ENCODE data around the gene CASTOR1. TPM values are rescaled to one million over a fixed set of nuclear protein-coding genes. Genes with fewer than 3 reads are reported as not detected.

Gene CASTOR1
- total and polyA plus RNA-seq, 12 donors: 2.8 to 14.7 (median 6.2) TPM

- Histone ChIP-seq H3K4me1 (peaks cover 0 to 51% (median 14%) of the 10 kb centered on the region in 9 donors), H3K27me3 (no peaks in the 10 kb centered on the region), H3K27ac (no peak overlapping the region), H3K4me3 (no peak overlapping the region), H3K9me3 (no peaks in the 10 kb centered on the region), H3K36me3 (peaks cover 0 to 32% (median 15%) of the 10 kb centered on the region in 9 donors)
- intact Hi-C loops (cut with DNase I): loop anchor here in 1 of 10 donors (10.0 kb wide), 1 partner anchor 71 kb away; the partner anchor contains the start of genes CCDC157 and SF3A1
- WGBS, 2 donors: 87 to 90% methylated on average over 9 of the region's 9 CpGs
- DNase-seq (no peak), ATAC-seq (no peak)
- no peak for TF ChIP-seq CTCF (IDR thresholded peaks at IDR 0.05)
Observed at GRCh38 chr22:30284172-30284571, 5.1 kb downstream of the CASTOR1 start.

- no peaks in the 10 kb centered on the region for H3K9me3 ChIP-seq
- peak overlapping the region in 1 of 10 donors; percentile 31 for H3K27ac ChIP-seq
- no peak for TF ChIP-seq CTCF (IDR thresholded peaks at IDR 0.05)
- peaks cover 0 to 32% (median 15%) of the 10 kb centered on the region in 9 donors for H3K36me3 ChIP-seq
- no peak overlapping the region for H3K4me3 ChIP-seq
- 92% methylated on average over 4 of the region's 4 CpGs for WGBS, 2 donors
- intact Hi-C loops (cut with DNase I): loop anchor here in 1 of 10 donors (10.0 kb wide), 1 partner anchor 71 kb away; the partner anchor contains the start of genes CCDC157 and SF3A1
- peaks cover 0 to 52% (median 8%) of the 10 kb centered on the region in 9 donors for H3K4me1 ChIP-seq
- DNase-seq: no peak
- no peaks in the 10 kb centered on the region for H3K27me3 ChIP-seq
- ATAC-seq: no peak
Observed at GRCh38 chr22:30283342-30283741, 6.0 kb downstream of the CASTOR1 start.

- TF ChIP-seq CTCF (IDR thresholded peaks at IDR 0.05): no peak
- peaks cover 0 to 52% (median 7%) of the 10 kb centered on the region in 9 donors for H3K4me1 ChIP-seq
- no peak overlapping the region for H3K4me3 ChIP-seq
- WGBS, 2 donors: 75 to 77% methylated on average over 7 of the region's 7 CpGs
- no peaks in the 10 kb centered on the region for H3K9me3 ChIP-seq
- peaks cover 0 to 32% (median 15%) of the 10 kb centered on the region in 9 donors for H3K36me3 ChIP-seq
- peak overlapping the region in 1 of 10 donors; percentile 31 for H3K27ac ChIP-seq
- H3K27me3 ChIP-seq: no peaks in the 10 kb centered on the region
- ATAC-seq (no peak), DNase-seq (no peak)
- intact Hi-C loops (cut with DNase I): loop anchor here in 1 of 10 donors (10.0 kb wide), 1 partner anchor 72 kb away; the partner anchor contains the start of genes CCDC157 and SF3A1
Observed at GRCh38 chr22:30282616-30283046, 6.7 kb downstream of the CASTOR1 start.

- Histone ChIP-seq H3K27ac (no peak overlapping the region), H3K9me3 (no peaks in the 10 kb centered on the region), H3K27me3 (no peaks in the 10 kb centered on the region), H3K4me1 (peaks cover 0 to 69% (median 12%) of the 10 kb centered on the region in 9 donors), H3K4me3 (no peak overlapping the region), H3K36me3 (peaks cover 0 to 19% (median 9%) of the 10 kb centered on the region in 9 donors)
- intact Hi-C loops (cut with DNase I): loop anchor here in 1 of 10 donors (10.0 kb wide), 1 partner anchor 74 kb away; the partner anchor contains the start of genes CCDC157 and SF3A1
- ATAC-seq (no peak), DNase-seq (no peak)
- no peak for TF ChIP-seq CTCF (IDR thresholded peaks at IDR 0.05)
- 78 to 87% methylated on average over 8 of the region's 8 CpGs for WGBS, 2 donors
Observed at GRCh38 chr22:30280505-30280904, 8.8 kb downstream of the CASTOR1 start.

Measured in heart right ventricle (tissue), 16 donors.